HG03378 (cell line): ENCODE data around the gene IQGAP3.

Experiments used
- ATAC-seq: cut with Tn5 transposase; IDR thresholded peaks from one replicate; pipeline ENCODE4 v1.9.1; 2021; ENCODE audit warnings: mild to moderate bottlenecking, moderate library complexity; ENCODE audit not compliant: unreplicated experiment

Gene IQGAP3

DNA sequence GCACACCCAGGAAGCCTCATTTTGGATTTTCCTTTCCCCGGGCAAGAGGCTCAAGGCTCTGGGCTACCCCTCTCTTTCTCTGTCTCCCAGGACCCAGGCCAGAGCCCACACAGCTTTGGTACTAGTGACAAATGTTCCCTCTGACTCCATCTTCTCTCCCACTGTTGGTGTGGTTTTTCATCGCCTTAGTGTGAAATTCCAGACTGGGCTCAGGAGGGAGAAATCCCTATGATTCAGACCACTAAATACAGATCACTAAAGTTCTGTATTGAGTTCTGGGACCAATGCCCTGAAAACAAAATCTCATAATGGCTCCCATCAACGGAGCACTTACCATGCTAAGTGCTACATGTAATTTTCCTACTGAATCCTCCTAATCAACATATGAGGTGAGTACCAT lies 26.1 kb downstream of the IQGAP3 start:
- ATAC-seq = no peak

DNA sequence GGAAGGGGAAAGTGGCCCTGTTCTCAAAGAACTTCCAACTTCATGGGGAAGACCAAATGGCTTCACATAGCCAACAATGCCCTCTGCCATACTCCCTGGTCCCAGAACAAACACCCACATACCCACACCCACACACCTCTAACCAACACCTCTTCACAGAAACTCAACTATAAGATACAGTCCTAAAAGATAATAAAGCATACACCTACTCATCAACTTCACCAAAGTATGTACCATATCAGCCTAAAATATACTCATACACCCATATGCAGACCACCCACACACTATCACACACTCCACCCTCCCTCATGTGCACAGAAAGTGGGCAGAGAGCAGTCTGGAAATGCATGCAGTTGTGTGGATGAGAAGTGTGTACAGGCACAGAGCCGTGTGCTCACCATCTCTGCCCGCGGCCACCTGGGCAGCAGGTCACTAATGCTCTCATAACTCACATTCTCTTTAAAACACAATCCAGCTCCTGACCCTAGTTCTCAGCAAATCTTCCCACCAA lies 27.7 kb downstream of the IQGAP3 start:
- ATAC-seq = no peak

DNA sequence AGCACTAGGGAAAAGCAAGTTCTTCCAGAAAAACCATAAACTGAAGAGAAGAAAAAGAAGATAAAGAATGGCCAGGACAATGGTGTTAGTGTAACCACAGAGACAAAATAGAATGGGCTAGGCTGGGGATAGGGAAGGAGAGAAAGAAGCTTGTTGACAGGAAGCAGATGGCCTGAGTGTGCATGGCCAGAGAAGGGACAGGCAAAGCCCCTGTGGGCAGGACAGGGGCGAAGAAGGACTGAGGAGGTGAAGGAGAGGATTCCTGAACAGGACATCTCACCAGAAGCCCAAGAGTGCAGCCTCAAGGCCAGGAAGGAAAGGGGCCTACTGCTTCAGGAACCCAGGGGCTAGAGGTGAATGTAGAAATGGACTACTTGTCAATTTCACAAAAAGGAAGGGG lies 29.3 kb downstream of the IQGAP3 start:
- ATAC-seq = no peak

DNA sequence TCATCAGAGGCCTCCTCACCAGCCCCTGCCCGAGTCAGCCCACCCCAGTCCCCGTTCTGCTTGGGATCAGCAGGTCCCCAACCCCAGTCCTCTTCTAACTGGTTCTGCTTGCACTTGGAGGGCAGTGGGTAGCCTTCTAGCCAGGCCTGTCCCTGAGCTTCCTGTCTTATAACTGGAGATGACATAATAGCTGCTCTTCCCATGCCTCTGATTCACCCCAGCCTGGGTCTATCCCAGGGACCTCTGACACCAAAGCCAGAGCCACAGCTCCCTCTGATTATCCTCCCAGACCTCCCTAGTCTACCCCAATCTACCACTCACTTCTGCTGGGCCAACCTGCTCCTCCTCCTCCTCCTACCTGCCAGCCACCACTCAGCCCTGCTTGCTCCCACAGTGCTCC lies 31.4 kb downstream of the IQGAP3 start:
- no peak for ATAC-seq

DNA sequence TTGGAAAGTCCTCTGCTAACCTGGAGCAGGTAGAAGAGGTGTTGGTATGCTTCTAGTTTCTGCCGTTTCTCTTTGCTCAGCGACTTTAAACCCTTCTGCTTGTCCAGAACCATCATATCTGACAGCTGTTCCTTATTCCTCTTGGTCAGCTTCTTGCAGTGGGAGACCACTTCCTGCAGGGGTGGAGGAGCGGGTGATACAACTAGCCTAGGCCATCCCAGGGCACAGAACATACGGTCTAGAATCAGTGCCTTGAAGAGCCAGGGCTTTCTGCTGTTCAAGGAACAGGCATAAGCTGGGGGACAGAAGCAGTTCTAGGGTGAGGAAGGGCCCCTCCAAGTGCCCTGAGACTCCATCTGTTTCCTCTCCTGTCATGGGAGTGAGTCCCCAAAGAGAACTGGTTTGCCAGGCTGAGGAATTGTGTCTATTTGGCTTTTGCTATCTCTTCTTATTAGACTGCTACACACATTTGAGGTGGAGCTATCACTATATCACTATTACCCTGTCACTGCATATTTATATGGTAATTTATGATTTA lies 32.5 kb downstream of the IQGAP3 start:
- ATAC-seq = no peak

DNA sequence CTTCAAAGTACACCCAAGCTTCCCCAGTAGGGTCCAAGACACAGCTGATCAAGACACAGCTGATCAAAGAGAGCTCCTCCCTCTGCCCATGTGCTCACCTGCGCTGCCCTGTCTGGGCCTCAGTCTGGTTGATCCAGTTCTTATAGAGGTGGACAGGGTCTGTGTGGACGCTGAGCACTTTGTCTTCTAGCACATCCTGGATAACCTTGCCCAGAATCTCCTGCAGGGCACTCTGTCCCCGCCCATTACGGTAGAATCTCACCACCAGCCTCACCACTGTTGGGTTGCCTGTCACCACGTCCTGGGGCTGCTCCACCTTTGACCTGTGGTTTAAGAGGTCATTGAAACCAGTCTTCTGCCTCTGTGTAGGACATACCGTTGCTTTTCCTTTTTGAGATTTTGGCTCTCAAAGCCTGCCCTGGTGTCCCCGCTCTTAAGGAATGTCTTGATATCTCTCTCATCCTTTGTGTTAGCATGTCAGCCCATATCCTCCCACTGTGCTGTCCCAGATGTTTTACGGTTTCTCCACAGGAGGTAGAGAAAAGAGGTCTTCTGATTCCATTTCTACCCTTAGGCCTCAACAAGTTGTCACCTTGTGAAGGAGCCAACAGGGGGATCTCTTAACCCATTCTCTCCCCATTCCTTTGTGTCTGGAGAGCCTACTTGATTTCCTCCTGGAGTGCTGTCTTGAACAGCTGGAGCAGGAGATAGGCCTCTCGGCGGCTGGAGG lies 33.5 kb downstream of the IQGAP3 start:
- no peak for ATAC-seq

DNA sequence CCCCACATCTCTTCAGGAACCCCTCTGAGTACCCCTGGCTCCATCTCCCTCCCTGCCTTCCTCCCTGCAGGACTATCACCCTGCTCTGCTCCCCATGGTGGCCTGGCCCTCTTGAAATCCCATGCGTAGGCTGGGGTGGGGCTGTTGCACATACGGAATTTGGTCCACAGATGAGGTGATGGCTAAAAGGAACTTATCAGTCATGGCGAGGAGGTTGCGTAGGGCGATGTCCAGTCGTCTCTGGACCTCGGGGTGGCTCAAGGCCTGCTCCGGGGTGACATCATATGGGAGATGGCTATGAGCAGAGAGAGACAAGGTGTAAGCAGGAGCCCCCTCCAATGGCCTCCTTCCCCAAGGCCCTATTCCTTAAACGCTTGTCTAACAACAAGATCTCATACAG lies 35.3 kb downstream of the IQGAP3 start:
- no peak for ATAC-seq

DNA sequence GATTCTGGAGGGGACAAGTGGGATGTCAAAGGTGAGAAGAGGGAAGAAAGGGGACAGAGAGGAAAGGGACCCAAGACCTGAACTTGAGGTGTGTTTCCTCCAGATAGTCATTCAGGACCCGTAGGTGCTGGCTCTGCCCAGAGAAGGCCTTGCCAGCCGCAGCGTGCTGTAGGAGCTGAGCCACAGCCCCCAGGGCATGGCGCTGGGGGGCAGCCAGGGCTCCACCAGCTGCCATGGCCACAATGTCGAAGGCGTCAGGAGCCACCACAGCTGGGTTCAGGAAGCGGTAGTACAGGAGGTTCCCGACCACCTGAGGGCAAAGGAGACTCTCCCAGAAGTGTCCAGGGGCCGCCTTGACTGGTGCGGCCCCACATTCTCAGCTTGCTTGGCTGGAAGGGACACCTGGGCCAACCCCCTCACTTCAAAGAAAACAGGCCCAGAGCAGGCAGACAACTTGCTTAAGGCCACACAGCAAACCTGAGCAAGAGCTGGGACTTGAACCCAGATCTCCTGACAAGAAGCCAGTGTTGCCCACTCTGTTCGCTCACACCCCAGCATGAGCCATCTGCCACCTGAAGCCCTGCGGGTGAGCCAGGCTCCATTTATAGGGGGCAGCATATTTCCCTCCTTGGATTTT lies 37.8 kb downstream of the IQGAP3 start:
- ATAC-seq = no peak

DNA sequence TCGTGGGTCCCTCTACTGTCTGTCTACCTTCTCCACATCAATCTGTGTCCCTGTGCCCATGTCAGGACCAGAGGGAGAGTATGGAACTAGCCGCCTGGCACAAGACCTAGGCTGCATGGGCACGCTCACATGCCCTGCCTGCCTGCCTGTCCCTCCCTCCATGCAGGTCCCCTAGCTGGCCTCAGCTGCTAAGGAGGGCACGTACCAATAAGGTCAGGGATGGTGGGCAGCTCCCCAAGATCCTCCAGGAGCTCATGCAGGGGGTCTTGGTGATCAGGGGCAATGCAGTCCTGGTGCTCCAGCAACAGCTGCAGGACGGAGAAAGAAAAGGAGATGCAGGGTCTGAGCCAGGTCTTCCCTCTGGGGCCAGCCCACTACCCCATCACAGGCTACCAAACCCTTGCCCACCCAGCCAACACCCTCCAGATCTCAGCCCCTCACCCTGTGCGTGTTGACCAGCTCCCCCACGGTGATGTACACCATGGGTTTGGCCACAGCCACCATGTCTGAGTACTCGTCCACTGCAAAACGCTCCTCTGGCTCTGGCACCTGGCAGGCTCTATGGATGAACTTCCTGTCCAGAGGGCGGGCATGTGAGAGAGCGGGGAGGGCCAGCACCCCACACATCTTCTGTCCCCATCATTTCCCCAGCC lies 38.7 kb downstream of the IQGAP3 start:
- no peak for ATAC-seq

DNA sequence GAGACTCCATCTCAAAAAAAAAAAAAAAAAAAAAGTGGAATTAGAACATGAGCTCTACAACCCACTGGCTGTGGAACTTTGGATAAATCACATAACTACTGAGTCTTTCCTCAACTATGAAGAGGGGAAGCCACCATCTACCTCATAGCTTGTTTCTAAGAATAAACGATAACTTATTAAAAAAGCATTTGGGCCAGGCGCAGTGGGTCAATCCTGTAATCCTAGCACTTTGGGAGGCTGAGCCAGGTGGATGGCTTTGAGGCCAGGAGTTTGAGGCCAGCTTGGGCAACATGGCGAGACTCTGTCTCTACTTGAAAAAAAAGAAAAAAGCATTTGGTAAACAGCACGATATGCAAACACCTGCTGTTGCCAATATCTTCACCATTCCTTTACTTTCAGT lies 40.0 kb downstream of the IQGAP3 start:
- ATAC-seq = no peak

DNA sequence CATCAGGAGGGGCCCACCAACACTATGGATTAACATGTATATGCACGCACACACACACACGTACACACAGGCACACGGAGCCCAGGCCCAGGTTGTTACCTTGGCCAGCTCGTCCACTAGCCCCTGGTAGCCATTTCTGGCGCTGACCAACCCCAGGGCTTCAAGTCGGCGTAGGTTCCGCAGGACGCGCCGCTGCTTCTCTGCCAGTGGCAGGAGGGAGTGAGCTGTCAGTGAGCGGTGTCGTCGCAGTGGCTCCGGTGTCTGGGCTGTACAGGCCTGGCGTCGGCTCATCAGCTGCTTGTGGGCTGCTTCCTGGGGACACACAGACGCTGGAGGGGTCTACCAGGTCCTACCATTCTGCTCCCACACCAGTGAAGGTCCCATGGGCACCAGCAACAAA lies 42.4 kb downstream of the IQGAP3 start:
- ATAC-seq = no peak

DNA sequence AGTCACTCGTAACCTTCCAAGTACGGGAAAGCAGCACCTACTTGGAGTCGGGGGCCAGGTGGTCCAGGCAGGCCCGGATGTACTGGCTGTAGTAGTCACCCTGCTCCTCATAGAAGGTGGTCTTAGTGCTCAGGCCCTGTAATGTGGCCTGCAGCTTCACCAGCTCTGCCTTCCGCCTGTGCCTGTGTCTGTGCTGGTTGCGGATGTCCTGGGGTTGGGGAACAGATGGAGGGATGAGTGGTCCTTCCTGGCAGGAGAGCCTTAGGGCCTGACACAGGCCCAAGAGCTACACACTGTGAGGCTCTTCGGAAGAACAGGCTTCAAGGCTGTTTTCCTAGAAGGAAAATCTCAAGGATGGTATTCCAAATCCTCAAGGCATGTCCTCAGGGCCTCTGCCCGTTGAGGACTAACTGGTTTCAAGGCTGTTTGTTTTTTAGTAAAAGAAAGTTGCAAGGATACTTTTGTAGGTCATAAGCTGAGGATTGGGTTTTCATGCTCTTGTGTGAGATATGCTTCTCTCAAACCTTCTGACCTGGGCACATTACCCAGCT lies 43.4 kb downstream of the IQGAP3 start:
- no peak for ATAC-seq

DNA sequence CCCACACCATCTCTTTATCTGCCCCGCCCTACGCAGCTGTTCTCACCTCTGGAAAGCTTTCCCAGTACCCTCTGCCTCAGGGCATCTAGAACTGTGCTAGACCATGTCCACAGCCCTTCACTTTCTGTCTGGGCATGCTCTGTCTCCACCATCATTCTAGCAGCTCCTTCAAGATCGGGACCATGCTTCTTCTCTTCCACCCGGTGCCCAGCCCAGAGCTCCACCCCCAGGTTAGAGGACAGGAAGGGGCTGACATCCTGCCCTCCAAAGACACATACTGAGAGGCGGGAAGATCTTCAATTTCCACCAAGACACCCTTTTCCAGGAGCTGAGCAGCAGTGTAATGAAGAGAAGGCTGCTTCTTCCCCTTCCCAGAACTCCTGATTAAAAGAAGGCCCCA lies 44.1 kb downstream of the IQGAP3 start:
- no peak for ATAC-seq

DNA sequence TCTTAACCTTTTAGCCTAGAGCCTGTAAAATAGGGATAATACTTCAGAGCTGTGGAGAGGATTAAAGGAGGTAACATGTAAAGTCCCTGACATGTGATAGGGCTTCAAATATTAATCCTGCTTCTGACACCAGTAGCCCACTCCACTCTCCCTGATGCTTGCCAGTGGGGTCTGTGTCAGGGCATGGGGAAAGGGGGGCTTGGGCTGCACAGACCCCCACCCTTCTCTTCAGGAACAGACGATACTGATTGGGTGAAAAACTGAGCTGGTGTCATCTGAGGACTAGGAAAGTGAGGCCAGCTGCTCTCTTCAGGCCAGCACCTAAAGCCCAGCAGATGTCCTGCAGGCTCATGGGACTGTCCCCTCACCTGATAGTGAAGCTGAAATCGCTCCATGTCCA lies 44.8 kb downstream of the IQGAP3 start:
- ATAC-seq = no peak

DNA sequence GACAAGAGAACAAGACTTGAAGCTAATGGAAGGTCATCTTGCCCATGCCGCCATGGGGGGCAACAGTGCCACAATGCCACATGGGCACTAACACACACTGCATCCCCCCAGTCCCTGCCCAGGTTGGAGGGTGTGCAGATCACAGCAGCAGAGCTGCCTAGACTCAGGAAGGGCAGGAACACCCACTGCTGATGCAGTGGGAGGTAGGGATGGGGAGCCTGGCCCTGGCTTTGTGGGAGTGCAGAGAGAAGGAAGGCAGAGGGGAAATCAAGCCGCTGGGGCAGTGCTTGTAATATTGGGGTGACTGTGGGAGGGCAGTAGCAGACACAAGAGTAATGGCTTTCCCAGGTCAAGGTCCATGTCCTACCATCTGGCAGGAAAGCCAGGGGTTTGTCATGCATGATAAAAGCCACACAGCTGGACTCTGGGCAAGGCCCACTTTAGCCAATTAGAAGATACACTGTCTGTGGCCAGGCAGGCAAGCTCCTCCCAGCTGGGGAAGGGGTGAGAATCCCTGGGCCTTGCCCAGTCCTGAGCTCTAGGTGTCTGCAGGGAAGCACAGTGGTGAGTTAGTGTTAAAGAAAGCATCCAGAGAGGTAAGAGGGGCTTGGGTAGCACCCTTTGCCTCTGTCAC lies 46.4 kb downstream of the IQGAP3 start:
- no peak for ATAC-seq

DNA sequence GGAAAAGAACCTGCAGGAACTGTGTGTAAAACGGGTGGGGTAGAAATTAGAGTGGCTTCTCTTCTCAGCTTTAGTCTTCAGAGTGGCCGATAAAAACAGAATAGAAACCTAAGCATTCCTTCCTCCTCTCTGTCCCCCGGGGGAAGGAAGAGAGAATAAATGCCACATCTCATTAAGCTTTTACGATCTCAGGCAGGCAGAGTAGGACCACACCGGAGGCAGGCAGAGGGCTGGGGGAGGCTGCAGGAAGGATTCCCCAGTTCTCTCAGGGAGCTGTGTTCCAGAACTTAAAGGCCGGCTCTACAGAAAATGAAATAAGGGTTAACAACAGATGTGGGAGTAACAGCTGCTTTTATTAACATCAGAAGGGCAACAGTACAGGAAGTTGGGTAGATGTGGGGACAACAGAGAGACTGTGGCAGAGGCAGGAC lies 47.3 kb downstream of the IQGAP3 start:
- no peak for ATAC-seq

DNA sequence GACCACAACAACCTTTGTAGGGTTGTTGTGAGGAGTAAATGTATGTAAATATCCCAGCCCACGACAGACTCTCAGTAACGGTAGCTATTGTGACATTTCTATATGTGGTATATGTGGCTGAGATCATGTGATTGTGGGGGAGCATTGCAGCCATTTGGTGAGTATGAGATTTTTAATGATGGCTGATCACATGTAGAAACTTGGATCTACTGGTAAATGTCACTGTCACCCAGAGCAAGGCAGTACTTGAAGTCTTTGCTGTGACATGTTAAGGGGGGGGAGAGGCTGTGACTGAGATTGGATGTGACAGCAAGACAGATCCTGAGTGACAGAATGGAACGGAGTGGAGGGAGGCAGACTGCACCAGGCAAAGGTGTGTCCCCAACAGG lies 47.9 kb downstream of the IQGAP3 start:
- ATAC-seq = no peak

DNA sequence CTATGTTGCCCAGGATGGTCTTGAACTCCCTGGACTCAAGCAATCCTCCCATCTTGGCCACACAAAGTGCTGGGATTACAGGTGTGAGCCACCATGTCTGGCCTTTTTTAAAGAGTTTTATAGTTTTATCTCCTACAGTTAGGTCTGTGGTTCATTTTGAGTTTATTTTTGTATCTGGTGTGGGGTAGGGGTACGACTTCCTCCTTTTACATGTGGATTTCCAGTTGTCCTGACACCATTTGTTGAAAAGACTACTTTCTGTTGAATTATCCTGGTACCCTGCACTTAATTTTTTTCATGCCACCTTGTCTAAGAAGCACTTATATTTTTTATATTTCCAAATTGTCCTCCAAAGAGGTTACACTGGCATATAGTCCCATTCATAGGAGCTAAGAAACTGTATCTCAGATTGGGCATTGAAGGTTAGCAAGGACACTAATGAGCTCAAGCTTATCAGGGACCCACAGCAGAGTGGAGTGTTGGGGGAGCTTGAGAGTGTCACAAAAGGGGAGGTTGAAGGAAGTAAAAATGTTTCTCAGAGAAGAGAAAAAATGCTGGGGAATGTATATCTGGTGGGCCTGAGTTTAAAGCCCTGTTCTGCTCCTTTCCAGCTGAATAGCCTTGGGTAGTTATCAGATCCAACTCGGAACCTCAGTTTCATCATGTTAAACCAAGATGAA lies 48.4 kb downstream of the IQGAP3 start:
- ATAC-seq = no peak

DNA sequence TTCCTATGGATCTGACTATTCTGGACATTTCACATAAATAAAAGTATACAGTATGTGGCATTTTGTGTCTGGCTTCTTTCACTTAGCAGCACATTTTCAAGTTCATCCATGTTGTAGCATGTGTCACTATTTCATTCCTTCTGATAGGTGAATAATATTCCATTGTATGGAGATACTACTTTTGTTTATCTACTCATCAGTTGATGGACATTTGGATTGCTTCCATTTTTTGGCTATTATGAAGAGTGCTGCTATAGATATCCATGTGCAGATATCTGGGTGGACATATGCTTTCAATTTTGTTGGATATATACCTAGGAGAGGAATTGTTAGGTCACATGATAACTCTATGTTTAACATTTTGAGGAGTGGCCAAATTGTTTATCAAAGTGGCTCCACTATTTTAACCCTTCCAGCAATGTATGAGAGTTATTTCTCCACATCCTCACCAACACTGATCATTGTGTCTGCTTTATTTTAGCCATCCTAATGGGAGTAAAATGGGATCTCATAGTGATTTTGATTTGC lies 49.9 kb downstream of the IQGAP3 start:
- no peak for ATAC-seq

DNA sequence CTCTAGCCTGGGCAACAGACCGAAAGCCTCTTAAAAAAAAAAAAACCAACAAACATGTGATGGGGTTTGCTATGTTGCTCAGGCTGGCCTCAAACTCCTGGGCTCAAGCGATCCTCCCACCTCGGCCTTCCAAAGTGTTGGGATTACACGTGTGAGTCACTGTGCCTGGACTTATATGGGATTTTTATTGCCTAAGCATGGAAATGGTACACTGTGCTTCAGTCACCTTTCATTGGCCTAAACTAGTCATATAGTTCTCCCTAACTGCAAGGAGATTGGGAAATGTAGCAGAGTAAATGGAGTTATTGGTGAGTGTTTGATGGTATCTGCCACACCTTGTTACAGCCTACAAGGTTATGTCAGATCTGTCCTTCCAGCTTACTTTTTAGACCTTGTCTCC lies 54.6 kb downstream of the IQGAP3 start:
- ATAC-seq = no peak
